ENCODE measurements around the gene HPSE2.

Gene HPSE2

DNA sequence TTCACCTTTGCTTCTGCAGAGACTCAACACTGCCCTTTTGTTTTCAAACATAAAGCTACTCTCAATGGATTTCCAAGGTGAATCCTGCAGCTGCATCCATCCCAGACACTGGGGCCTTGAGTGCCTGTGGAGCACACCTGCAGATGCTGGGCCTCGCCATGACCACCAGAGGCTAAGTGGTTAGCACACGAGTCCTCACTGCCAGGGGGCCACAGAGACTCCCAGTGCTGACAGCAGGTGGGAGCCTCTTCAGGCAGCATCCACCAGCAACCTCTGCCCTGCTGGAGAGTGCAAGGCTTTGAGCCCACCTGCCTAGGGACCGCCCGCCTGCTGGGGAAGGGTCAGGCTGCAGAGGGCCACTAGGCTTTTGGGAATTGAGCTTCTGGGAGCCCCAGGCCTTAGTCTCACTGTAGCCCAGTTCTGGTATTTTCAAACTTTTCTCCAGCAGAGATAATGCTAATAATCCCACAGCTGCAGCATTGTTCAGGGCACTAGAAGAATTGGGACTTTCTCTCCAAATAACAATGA lies 779.5 kb downstream of the HPSE2 start:
- FAIRE-seq: no peak

DNA sequence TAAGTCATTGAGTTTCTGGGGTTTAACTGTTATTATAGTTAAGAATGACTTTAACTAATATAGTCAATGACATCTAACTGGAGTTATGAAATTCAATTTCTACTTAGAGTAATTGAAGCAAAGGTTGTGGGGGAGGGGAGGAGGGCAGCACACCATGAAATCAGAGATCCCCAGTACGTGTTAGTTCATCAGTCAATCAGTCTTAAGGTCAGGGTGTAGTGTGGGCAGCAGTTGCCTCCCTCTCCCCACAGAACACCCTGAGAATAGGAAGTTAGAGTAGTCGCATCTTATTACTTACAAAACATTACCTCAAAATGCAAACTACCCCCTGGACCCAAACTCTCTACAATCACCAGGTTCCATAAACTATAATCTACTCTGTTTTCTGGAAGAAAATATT lies 781.9 kb downstream of the HPSE2 start:
- no peak for FAIRE-seq

DNA sequence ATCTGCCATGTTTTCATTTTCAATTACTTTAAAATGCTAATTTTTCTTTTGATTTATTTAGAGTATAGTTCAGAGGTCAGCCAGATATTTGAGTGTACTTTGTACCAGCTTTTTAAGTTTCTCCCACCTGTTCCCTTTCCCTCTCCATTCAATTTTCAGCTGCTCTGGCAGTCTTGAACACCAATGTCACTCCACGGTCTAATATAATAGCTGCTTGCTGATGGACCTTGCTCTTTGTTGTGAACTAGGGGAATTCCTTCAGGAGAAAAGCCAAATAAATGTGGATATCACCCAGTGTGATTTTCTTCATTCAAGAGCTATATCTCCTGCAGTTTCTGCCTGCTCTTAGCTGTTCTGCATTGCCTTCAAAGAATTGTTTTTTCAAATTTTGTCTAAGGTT lies 785.0 kb downstream of the HPSE2 start:
- no peak for FAIRE-seq

DNA sequence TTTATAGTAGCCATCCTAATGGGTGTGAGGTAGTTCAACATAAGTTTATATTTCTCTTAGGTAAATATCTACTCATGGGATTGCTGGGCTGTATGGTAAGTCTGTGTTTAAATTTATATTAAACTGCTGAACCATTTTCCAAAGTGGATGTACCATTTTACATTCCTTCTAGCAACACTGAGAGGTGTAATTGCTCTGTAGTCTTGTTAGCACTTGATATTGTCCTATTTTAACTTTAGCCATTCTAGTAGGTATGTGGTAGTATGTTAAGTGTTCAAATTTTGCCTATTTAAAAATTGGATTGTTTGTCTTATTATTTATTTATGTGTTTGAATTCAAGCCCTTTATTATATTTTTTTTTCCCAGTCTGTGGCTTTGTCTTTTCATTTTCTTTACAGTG lies 786.4 kb downstream of the HPSE2 start:
- no peak for FAIRE-seq

DNA sequence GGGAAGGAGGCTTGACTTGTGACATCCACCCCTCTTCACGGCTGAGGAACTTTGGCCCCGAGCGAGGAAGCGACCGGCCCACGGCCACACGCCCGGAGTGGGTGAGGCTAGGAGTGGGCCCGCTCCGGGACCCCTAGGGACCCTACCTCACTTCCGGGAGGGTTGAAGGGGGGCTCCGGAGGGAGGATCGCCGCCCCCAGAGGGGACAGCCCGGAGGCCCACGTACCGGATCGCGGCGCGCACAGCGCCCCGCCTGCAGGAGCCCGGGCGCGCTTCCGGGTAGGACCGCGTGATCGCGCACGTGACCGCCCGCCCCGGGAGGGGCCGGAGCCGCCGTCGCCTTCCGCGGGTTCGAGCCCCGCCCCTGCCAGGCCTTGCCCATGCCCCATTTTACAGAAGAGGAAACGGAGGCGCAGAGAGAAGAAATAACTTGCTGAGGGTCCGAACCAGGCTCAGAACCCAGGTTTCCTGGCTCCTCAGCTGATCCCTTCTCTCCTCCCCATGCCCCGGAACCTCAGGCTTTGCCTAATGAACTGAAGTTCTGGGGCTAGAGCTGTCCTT lies 788.9 kb downstream of the HPSE2 start, which contains the start of gene HPS1:
HPS1 (minus strand) TSS at position 275 of the 561 bp plus-strand sequence. CDS start 3,695 bp downstream, outside the sequence.
- no peak for FAIRE-seq

DNA sequence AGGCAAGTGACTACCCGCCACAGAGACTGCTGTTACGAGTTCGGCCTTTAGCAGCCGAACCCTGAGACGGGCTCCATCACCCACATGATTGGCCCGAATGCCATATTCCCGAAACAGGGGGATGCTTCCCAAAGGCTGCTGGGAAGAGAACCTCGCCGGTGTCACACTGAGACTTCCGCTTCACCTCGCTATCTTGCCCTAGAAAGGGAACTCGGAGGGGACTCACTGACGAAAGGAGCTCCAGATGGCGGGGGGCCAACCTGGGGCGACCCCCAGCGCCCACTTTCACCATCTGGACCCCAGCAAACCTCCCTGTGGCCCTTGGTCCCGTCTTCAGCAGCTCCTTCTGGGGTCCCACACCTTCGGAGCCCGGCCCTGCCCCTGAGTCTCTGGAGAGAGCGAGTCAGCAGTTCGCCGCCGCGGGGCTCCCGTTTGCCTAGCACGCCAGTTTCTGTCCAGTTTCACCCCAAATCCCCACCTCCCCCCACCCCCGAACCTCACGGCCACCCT lies 789.4 kb downstream of the HPSE2 start:
- no peak for FAIRE-seq

DNA sequence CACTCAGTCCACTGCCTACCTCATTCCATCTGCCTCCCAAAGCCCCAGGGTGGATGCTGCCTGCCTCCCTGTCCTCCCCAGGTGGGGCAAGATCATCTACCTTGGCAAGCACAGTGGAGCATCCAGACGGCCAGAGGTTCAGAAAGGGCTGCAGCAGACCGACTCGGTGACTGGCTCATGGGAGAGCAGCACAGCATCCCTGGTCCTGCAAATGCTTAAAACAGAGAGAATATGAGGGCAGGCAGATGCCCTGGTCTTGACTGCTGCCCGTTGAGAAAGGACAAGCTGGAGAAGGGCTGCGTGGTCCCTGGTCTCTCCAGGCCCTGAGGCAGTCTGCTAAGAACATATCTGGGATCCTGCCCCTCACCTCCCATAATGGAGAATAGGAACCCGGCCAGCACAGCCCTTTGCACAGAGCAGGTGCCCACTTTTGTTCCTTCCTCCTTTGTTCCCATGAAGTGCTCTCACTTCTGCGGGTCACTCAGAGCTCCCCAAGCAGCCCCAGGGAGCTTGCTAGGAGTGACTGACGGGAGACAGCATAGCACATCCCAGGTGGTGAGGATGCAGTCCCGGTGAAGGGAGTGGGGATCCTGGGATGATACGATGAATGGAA lies 790.3 kb downstream of the HPSE2 start:
- FAIRE-seq: no peak

DNA sequence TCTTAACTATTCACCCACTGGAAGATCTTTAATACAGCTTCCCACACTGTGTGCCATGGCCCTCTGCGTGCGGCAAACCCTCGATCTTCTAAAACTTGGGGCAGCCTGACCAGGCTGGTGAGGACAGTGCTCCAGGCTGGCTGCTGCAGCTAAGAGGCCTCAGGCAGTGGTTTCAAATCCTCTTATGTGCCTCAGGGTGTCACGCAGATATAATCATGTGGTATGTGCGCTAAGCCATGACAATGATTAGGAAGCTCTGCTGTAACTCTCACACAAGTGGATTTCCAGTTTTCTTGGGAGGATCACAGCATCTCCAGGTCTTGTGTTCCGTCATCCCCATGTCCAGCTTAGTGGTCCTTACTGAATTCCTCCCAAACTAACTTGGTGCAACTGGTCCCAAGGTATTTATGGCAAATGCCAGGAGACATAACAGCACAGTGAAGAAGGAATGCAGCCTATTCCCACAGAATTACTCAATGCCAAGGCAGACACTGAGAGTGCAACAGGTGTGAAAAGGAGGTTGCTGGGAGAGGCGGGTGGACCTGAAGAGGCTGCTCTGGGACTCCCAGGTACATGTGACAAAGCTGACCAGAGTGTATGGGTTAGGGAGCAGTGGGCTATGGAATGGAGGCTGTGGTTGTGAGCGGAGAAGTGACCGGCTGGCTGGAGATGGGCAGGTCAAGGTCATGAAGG lies 791.2 kb downstream of the HPSE2 start:
- FAIRE-seq: no peak

DNA sequence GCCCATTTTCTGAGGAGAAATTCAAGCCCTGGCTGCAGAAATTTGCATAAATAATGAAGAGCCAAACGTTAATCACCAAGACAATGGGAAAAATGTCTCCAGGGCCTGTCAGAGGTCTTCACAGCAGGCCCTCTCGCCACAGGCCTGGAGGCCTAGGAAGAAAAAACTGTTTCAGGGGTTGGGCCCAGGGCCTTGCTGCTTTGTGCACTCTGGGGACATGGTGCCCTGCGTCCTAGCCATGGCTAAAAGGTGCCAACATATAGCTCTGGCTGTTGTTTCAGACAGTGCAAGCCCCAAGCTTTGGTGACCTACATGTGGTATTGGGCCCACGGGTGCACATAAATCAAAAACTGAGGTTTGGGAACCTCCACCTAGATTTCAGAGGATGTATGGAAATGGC lies 796.9 kb downstream of the HPSE2 start:
- FAIRE-seq: no peak

DNA sequence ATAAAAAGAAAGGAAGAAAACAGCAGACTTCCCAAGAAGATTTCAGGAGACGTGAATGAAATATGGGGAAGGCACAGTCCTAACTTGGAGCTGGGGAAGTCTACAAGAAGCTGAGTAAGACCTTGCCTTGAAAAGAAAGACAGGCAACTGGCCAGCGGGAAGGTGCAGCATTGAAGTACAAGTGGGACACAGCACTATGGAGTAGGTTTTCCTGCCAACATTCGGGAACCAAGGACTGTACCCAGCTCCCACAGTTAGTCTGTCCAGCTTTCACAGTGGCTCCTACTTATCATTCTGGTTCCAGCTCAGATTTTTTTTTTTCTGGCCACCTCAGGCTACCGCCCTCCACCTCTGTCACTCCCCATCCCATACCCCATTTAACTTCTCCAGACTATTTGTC lies 798.9 kb downstream of the HPSE2 start:
- no peak for FAIRE-seq

DNA sequence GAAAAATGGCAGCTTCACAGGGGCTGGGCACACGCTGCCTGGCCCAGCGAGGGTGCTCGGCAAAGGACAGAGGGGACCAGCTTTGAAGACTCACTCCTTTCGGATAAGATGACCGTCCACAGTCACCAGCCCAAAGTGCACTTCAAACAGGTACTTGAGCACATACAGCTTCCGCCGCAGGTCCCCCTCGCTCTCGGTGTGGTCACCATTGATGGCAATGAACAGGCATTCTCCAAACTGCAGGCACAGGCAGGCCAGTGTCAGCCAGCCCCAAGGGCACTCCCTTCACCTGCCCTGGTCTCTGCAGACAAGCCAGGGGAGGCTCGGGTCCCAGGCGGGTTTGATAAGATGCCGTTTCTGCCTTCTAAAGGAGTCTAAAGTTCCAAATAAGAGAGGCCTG lies 800.5 kb downstream of the HPSE2 start:
- no peak for FAIRE-seq

DNA sequence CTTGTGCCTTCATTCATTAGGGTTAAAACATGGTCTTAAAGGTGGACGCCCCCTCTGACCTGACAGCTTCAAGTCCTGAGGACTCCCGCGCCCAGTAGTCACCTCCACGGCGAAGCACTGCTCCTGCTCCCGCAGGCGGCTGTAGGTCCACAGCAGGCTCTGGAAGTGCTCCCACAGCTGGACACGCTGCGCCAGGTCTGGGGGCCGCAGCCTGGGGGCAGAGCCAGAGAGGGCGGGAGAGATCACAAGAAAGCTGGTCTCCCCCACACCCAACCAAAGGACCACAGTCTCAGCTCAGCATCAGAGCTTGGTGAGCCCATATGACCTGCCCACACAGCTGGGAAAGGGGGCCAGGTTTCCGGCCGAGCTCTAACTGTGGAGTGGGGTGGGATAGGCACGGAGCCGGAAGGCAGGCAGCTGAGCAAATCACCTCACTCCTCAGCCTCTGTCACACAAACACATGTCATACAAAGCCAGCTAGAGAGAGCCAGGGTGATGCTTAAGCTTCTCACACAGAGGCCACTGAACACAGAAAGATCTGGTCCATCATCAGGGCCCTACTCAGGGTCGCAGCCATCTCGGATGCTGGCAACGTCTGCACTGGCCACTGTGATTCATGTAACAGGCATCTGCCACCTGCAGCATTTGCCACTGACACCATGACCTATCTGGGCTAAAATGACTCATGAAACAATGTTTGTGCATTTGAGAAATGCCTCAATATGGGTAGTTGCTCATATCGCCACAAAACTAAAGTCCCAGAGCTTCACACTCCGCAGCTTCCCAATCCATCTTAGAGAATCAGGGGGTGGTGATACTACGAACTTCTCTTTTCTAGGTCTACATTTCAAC lies 801.5 kb downstream of the HPSE2 start:
- FAIRE-seq: no peak

DNA sequence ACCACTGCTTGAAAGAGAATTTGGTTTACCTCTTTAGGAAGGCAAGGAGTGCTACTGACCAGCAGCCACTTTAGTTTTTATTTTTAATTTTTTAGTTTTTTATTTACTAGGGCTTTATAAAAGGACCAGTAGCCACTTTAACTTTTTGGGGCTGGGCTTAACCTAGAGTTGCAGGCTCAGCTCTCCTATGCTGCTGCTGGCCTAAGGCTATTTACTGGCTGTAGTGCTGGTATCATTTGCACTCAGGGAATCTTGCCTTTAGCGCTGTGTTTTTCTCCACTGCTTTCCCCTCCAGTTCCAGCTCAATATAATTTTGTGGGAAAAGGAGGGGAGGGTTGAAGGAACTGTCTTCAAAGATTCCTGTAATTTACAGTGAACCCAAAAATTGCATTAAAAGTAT lies 802.3 kb downstream of the HPSE2 start:
- FAIRE-seq: no peak

DNA sequence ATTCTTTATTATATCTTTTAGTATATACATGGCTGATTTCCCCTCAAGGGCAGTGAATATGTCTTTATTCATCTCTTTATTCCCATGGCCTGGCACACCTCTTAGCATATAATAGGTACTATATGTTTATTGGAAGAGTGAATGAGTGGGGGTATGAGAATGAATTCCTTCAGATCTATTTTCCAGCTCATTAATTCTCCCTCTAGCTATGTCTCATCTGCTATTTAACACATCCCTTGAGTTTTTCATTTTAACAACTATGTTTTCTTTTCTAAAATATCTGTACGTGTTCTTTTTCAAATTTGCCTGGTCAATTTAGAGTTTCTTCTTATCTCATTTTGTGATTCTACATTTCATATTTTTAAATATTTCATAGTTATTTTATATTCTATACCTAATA lies 803.3 kb downstream of the HPSE2 start:
- FAIRE-seq: no peak

DNA sequence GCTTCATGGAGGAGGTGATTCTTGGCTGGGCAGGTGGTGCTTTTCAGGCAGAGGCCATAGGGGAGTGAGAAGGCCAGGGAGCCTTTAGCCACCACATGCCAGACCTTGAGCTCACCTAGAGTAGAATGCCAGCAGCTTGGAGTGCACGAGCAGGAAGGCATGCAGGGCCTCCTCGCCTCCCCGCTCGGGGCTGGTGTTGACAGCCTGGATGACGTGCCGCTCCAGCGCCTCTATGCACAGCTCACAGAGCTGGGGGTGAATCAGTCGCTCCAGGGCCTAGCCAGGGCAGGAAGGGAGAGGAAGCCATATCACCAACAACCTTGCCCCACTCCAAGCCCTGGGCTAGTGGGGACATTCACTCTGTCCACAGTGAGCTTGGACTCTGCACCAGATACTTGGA lies 804.6 kb downstream of the HPSE2 start:
- FAIRE-seq: no peak

DNA sequence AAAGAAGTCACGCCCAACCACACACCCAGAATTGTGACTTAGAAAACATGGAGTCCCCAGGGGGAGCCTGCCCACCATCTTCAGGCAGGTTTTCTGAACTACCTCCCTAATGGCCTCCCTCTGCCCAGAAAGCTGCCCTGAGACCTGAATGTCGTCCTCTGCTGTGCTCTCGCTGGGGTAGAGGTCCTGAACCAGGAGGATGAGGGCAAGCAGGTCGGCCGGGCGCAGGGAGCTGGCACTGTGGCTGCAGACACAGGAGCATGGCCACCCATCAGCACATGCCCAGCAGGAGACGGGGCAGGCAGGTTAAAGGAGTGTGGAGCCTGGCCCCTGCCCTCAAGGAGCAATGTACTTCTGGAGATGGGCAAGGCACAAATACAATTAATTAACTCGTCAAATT lies 805.2 kb downstream of the HPSE2 start:
- no peak for FAIRE-seq

DNA sequence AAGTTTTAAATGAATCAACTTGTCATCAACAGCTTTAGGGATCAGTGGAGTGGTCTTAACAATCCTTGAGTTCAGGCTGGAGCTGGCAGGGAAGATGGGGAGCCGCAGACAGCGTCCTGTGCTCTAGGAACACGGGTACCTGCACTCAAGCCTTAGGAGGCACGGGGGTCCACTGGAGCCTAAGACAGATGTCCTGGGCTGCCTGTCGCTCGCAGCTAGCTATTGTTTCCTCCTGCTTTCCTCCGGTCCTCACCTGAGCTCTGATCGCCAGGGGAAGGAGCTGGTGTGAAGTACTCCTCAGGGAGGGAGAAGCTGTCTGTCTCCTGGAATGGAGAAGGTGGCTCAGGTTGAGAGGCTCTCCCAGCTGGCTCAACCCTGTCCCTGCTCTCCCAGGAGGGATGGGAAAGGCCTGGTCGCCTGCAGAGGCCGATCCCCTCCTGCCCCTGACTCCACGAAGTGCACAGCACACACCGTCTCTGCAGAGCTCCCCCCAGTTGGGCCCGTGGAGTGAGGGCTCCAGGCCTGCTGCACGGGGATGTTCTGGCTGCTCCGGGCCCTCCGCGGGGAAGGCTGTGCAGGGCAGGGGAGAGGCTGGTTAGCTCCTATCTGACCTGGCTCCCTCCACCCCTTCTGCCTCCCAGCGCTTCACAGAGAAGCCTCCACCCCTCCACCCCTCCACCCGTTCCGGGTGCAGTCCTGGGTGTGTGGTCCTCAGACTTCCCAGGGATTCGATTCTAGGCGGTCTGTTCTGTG lies 806.2 kb downstream of the HPSE2 start:
- FAIRE-seq: no peak

DNA sequence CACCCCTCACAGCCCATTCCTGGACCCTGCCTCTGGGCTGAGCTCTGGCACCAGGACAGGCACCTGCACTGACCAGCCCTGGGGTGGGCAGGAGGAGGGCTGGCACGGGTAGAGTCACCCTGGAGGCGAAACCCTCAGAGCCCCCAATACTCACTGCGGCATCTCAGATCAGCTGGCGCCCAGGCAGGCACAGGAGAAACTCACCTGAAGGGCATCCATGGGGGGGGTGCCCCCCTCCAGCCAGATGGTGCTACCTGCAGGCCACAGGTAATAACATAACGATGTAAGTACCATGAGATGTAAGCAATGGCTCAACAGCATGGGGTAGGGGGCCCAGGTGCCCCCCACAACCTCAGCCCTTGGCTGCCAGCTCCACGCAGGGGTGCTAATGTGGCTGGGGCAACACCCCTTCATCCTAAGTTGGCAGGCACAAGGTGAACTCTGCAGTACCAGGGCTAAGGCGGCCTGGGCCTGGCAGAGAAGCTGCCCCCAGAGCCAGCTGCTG lies 808.6 kb downstream of the HPSE2 start:
- FAIRE-seq: no peak

DNA sequence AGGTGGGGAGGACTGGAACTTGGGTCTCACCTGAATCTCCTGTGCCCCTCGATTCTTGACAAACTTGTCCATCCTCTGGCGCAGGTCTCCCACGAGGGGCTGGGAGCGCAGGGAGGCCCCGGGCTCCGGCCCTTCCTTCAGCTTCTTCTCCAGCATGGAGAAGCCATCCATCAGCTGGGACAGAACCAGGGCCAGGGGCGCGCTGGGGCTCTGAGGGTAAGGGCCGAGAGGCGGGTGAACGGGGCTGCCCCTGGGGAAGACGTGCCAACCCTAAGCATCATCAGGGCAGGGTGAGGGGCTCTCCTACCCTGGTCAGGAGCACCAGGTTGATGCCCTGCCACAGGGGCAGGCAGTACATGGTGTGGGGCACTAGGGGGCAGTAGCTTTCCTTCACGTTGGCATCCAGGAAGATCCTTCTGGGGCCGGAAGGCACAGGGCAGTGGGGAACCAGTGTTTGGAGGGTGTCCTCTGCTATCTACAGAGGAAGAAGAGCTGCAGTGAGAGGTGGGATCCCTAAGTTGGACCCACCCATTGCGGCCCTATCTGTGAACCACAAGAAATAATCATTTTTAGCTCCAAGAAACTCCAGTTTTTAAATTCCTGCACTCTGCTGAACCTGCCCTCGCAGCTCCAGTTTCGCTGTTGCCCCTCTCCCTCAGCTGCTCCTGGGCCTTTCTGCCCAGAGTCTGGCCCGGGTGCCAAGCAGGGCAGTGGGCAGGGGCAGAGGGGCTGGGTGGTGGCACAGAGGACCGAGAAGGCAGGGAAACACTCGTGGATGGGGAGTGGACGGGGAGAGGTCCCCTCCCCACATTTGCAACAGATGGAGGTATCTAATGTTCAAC lies 809.9 kb downstream of the HPSE2 start:
- FAIRE-seq: no peak

DNA sequence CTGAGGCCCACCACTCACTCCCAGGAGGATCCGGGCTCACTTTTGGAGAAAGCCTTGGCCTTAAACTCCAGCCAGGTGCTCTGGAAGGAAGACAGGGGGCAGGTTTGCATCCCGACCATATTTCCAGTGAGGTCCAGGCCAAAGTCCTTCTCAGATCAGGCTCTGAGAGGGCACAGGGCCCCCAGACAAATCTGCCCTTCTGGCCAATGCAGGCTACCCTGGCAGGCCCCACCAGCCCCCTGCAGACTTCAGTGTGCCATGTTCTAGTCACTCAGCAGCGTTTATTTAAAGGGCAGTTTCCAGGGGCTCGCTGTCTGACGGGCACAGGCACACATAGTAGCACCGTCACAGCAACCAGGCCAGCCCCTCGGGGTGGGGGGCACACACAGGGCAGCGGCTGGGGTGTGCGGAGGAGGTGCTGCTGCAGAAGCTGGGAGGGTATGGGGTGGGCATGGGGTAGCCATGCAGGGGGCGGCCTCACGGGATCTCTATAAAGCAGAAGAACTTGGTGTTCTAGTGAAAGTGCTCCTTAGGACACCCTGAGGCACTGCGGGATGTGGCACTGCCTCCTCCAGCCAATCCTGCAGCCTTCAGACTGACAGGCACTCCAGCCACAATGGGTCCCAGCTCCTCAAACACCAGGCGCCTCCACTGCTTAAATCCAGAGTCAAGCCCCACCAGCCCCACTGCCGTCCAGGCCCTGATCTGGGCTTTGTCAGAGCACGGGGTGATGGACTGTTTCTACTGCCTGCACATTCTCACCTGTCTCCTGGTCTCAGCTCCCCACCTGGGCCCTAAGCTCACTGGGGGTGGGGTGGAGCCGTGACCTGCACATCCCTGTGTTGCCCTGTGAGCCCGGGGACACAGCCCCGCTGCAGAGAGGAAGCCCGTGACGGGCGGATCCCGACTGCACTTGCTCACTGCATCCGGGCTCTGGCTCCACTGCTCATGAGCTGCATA lies 811.1 kb downstream of the HPSE2 start:
- FAIRE-seq: no peak

Data from G401.6 (cell line).